PC-9 (cell line): ENCODE measurements around the gene ZNF444.

Experiments
- EZH2 ChIP-seq: fragments of 200-600 bp; sonication (generic); IDR thresholded peaks from 2 replicates; pipeline ENCODE4 v1.8.0; 2017; ENCODE audit warnings: antibody characterized with exemption, low read depth
- TF ChIP-seq, protein P1 (sequence below): fragments of 200-600 bp; sonication (generic); conservative IDR thresholded peaks from 2 replicates; pipeline ENCODE4 v1.6.1; 2017; ENCODE audit warnings: mixed run types, antibody characterized with exemption, mild to moderate bottlenecking, moderate library complexity

DNA sequence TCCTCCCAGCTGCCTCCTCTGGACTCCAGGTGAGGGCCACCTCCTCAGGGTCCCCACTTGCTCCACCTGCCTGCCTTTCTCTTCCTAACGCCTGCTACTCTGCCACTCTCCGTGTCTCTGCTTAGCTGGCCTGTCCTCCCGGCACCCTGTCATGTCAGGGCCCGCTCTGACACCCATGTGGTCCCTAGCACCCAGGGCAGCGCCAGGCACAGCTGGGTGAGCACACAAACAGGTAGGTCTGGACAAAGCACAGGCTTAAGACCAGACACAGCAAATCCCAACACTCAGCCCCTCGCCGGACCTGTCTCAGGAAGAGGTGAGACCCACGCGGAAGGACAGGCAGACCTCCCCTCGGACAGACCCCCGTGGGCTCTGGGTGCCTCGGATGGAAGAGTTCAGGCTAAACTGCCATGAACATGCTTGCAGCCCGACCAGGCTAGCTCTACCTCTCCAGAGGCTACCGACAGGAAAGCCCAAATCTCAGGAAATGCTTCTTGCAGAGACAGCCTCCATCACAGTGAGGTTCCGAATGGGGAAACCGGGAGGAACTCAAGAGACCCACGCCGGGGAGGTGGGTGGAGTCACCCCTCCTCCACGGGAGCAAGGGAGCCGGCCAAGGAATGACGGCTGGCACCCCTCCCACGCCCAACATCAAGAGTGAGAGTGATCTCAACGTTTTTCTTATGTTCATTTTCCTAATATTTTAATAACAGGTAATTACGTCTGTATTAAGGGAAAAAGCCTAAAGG, 32.5 kb upstream of the ZNF444 start:
- TF ChIP-seq, protein P1, sequence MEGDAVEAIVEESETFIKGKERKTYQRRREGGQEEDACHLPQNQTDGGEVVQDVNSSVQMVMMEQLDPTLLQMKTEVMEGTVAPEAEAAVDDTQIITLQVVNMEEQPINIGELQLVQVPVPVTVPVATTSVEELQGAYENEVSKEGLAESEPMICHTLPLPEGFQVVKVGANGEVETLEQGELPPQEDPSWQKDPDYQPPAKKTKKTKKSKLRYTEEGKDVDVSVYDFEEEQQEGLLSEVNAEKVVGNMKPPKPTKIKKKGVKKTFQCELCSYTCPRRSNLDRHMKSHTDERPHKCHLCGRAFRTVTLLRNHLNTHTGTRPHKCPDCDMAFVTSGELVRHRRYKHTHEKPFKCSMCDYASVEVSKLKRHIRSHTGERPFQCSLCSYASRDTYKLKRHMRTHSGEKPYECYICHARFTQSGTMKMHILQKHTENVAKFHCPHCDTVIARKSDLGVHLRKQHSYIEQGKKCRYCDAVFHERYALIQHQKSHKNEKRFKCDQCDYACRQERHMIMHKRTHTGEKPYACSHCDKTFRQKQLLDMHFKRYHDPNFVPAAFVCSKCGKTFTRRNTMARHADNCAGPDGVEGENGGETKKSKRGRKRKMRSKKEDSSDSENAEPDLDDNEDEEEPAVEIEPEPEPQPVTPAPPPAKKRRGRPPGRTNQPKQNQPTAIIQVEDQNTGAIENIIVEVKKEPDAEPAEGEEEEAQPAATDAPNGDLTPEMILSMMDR = no peak
- no peak for TF ChIP-seq EZH2
